GM13976 (cell line): ENCODE data around the gene TMEM143.

ENCODE experiments used
- DNase-seq: peaks from one replicate; pipeline ENCODE4 v3.0.0; 2012; ENCODE audit warnings: low spot score
- CTCF ChIP-seq: IDR thresholded peaks from 2 replicates; pipeline ENCODE4 v1.5.1; 2012; ENCODE audit warnings: borderline replicate concordance, mild to moderate bottlenecking; ENCODE audit not compliant: insufficient read depth; ENCODE audit errors: extremely low read depth, missing control alignments, control extremely low read depth
- in situ Hi-C: fragments of 300-500 bp; cut with MboI; formaldehyde crosslinking; loops from one replicate; pipeline ENCODE4 v1.12.0; 2022; ENCODE audit warnings: low sequenced_read_pairs, mixed read lengths, inconsistent platforms; ENCODE audit not compliant: unreplicated experiment

Gene TMEM143

GRCh38 chr19:48359123-48359522, 4.6 kb downstream of the TMEM143 start:
- in situ Hi-C loops: no loop called here
- TF ChIP-seq CTCF: no peak
- DNase-seq: no peak

GRCh38 chr19:48355365-48355954, 8.3 kb downstream of the TMEM143 start:
- in situ Hi-C loops: no loop called here
- no peak for TF ChIP-seq CTCF
- no peak for DNase-seq

GRCh38 chr19:48354332-48354992, 9.3 kb downstream of the TMEM143 start:
- no peak for TF ChIP-seq CTCF
- DNase-seq: no peak
- in situ Hi-C loops: no loop called here

- DNase-seq: no peak
- no peak for TF ChIP-seq CTCF
- in situ Hi-C loops: no loop called here
Observed at GRCh38 chr19:48353677-48354076, 10.1 kb downstream of the TMEM143 start.

GRCh38 chr19:48351341-48351752, 12.4 kb downstream of the TMEM143 start:
- peak; percentile 84 for DNase-seq
- in situ Hi-C loops: no loop called here
- TF ChIP-seq CTCF: peak; percentile 80

- no peak for DNase-seq
- no peak for TF ChIP-seq CTCF
- in situ Hi-C loops: no loop called here
Observed at GRCh38 chr19:48350856-48351255, 12.9 kb downstream of the TMEM143 start.
